Brain microvascular endothelial cell (primary cell): ENCODE measurements around the gene DAAM2.

Experiments used
- DNase-seq: peaks from one replicate; pipeline ENCODE4 v3.0.0-alpha.2; 2020
- H3K27ac ChIP-seq: fragments of 250-450 bp; sonication (Bioruptor Pico); 2 replicates; pipeline ENCODE4 v1.5.1; 2020; ENCODE audit warnings: mild to moderate bottlenecking, moderate library complexity
- H3K27me3 ChIP-seq: fragments of 250-450 bp; sonication (Bioruptor Pico); replicated peaks from 2 replicates; pipeline ENCODE4 v1.5.1; 2020; ENCODE audit warnings: mild to moderate bottlenecking
- H3K36me3 ChIP-seq: fragments of 250-450 bp; sonication (Bioruptor Pico); replicated peaks from 2 replicates; pipeline ENCODE4 v1.5.1; 2020; ENCODE audit warnings: mild to moderate bottlenecking
- H3K4me3 ChIP-seq: 2 replicates; pipeline ENCODE4 v1.5.1; 2011; ENCODE audit warnings: low read depth, mild to moderate bottlenecking, control low read depth, low read length, moderate library complexity
- CTCF ChIP-seq: IDR thresholded peaks from 2 replicates; pipeline ENCODE4 v1.5.1; 2011; ENCODE audit warnings: low read depth, mild to moderate bottlenecking, moderate library complexity, low read length, control low read depth, inconsistent platforms; ENCODE audit errors: missing control alignments
- in situ Hi-C: cut with HindIII; loops from 2 replicates; pipeline ENCODE4 v1.10.0; 2017; ENCODE audit warnings: low sequenced_read_pairs, low pct_ligation_motif_present

The DAAM2 gene

GRCh38 chr6:39934131-39934757, 142.1 kb downstream of the DAAM2 start, which contains the start of gene MOCS1:
Gene MOCS1 (minus strand): TSS chr6:39934462. CDS start chr6:39934417, 45 bp downstream.
- Histone ChIP-seq H3K27ac (no peak within 1 kb of the TSS), H3K27me3 (no peaks in the 10 kb centered on the region), H3K36me3 (no peaks in the 10 kb centered on the region), H3K4me3 (peak within 1 kb of the TSS; percentile 74)
- in situ Hi-C loops, result no loop called here
- DNase-seq, result peak; percentile 40
- TF ChIP-seq CTCF, result no peak

GRCh38 chr6:39935241-39935640, 143.1 kb downstream of the DAAM2 start:
- no peaks in the 10 kb centered on the region for H3K36me3 ChIP-seq
- no peak for TF ChIP-seq CTCF
- H3K27ac ChIP-seq, result no peak overlapping the region
- no peak for DNase-seq
- in situ Hi-C loops, result no loop called here
- no peaks in the 10 kb centered on the region for H3K27me3 ChIP-seq
- H3K4me3 ChIP-seq, result no peak overlapping the region

- Histone ChIP-seq H3K36me3 (no peaks in the 10 kb centered on the region), H3K4me3 (no peak overlapping the region), H3K27ac (no peak overlapping the region), H3K27me3 (no peaks in the 10 kb centered on the region)
- no peak for DNase-seq
- in situ Hi-C loops, result no loop called here
- no peak for TF ChIP-seq CTCF
Measured at GRCh38 chr6:39936857-39937256, 144.7 kb downstream of the DAAM2 start.

- Histone ChIP-seq H3K27me3 (no peaks in the 10 kb centered on the region), H3K27ac (no peak overlapping the region), H3K4me3 (no peak overlapping the region), H3K36me3 (no peaks in the 10 kb centered on the region)
- no peak for DNase-seq
- in situ Hi-C loops, result no loop called here
- TF ChIP-seq CTCF, result no peak
Measured at GRCh38 chr6:39937686-39938333, 145.6 kb downstream of the DAAM2 start.

GRCh38 chr6:39938773-39939654, 146.8 kb downstream of the DAAM2 start:
- DNase-seq, result no peak
- TF ChIP-seq CTCF, result no peak
- no peaks in the 10 kb centered on the region for H3K36me3 ChIP-seq

More at GRCh38 chr6:39938773-39939654, 146.8 kb downstream of the DAAM2 start:
- H3K27me3 ChIP-seq, result no peaks in the 10 kb centered on the region
- H3K4me3 ChIP-seq, result no peak overlapping the region
- H3K27ac ChIP-seq, result no peak overlapping the region
- in situ Hi-C loops, result no loop called here
